Measurements from ENCODE around the gene KIAA1217. TPM values are rescaled to one million over a fixed set of nuclear protein-coding genes. Genes with fewer than 3 reads are reported as not detected.

Gene KIAA1217
- total and polyA plus RNA-seq, 2 of the 8 experiments (the other 6 are each of a cell fraction or from before 2014, with no cell fraction given) = 4.5 to 15.6 TPM

- no peak overlapping the region for H2BK120ac ChIP-seq (replicated peaks; ENCODE audit: low read depth, low read length)
- no peak overlapping the region for H4K5ac ChIP-seq (ENCODE audit: insufficient read length, low read depth, low read length)
- H3K9ac ChIP-seq (replicated peaks in 1 of 4; ENCODE audit: extremely low read depth in 1 of 4, low read depth in 3 of 4, low read length in 3 of 4) = no peak overlapping the region
- no peak overlapping the region for H3K56ac ChIP-seq (replicated peaks; ENCODE audit: insufficient read length, low read depth, low read length)
- WGBS, 2 experiments (ENCODE audit: extremely low coverage in 1 of 2, insufficient coverage in 1 of 2, insufficient read length in 1 of 2, insufficient replicate concordance in 2 of 2, low coverage in 1 of 2, low lambda C conversion rate in 2 of 2, missing lambda C conversion rate in 1 of 2) = 90% methylated on average over 3 of the region's 3 CpGs; no CpG with 5 or more reads in 1 of the 2 experiments
- H3K36me3 ChIP-seq (ENCODE audit: control insufficient read depth in 2 of 4, insufficient read depth in 4 of 4, low read length in 3 of 4) = peaks cover 0 to 4% (median 0%) of the 10 kb centered on the region in 4 experiments; a peak in 1 of 8 replicates
- H3K4ac ChIP-seq (replicated peaks; ENCODE audit: insufficient read length, low read depth, low read length) = no peak overlapping the region
- no peak overlapping the region for H3K18ac ChIP-seq (ENCODE audit: extremely low read depth, low read length)
- H3K79me1 ChIP-seq (ENCODE audit: low read depth, low read length) = no peaks in the 10 kb centered on the region
- H3K9me3 ChIP-seq (ENCODE audit: insufficient read depth in 2 of 2, low read depth in 1 of 2, low read length in 1 of 2) = peaks cover 0 to 6% of the 10 kb centered on the region in 2 experiments; a peak in 1 of 4 replicates
- H3K27ac ChIP-seq (ENCODE audit: low read depth, low read length) = no peak overlapping the region
- no peak overlapping the region for H2BK5ac ChIP-seq (ENCODE audit: low read depth, low read length)
- H4K8ac ChIP-seq (ENCODE audit: extremely low read depth, insufficient read depth, low read length) = no peak overlapping the region
- H3K14ac ChIP-seq (ENCODE audit: insufficient read length) = no peak overlapping the region
- H2BK12ac ChIP-seq (ENCODE audit: low read depth, low read length) = no peak overlapping the region
- ChIA-PET CTCF (ENCODE audit: partially characterized antibody) (no interaction called here), POLR2A (ENCODE audit: partially characterized antibody) (no interaction called here)
- FAIRE-seq (no peak), DNase-seq (ENCODE audit: low read depth in 1 of 2, low spot score in 2 of 2) (no peak)
- H2BK20ac ChIP-seq (ENCODE audit: low read length) = no peak overlapping the region
- no peak overlapping the region for H4K91ac ChIP-seq (replicated peaks; ENCODE audit: insufficient read length, low read length)
- H4K20me1 ChIP-seq (replicated peaks in 1 of 2; ENCODE audit: control insufficient read depth in 1 of 2, insufficient read depth in 2 of 2, low read length in 2 of 2) = no peaks in the 10 kb centered on the region
- no peak overlapping the region for H2BK15ac ChIP-seq (ENCODE audit: low read length)
- no peaks in the 10 kb centered on the region for H3K27me3 ChIP-seq (replicated peaks in 1 of 4; ENCODE audit: control insufficient read depth in 3 of 4, extremely low read depth in 1 of 4, insufficient read depth in 3 of 4, low read length in 3 of 4)
- H3K79me2 ChIP-seq (ENCODE audit: control insufficient read depth in 1 of 2, insufficient read depth in 2 of 2, low read length in 2 of 2) = no peaks in the 10 kb centered on the region
- H3K4me1 ChIP-seq (replicated peaks in 1 of 4; ENCODE audit: control insufficient read depth in 3 of 4, insufficient read depth in 4 of 4, low read length in 3 of 4) = no peaks in the 10 kb centered on the region
- no peak overlapping the region for H3K23ac ChIP-seq (ENCODE audit: insufficient read length)
- H2AFZ ChIP-seq (ENCODE audit: low read length) = no peak overlapping the region
- H3K4me2 ChIP-seq (ENCODE audit: insufficient read depth in 1 of 2, low read depth in 2 of 2, low read length in 2 of 2) = no peak overlapping the region
- no peak overlapping the region for H3K4me3 ChIP-seq (ENCODE audit: extremely low read depth in 1 of 4, insufficient read depth in 2 of 4, low read depth in 3 of 4, low read length in 4 of 4)
- H3K23me2 ChIP-seq (ENCODE audit: low read depth, low read length) = no peaks in the 10 kb centered on the region
- no peak overlapping the region for H2AK5ac ChIP-seq (ENCODE audit: low read depth, low read length)
- TF ChIP-seq ATF3 (IDR thresholded peaks at IDR 0.05; ENCODE audit: insufficient read depth, low read depth, low read length) (no peak), HDAC6 (IDR thresholded peaks at IDR 0.05; ENCODE audit: low read depth, low read length) (no peak), JUN (IDR thresholded peaks at IDR 0.05; ENCODE audit: low read depth, low read length) (no peak), E2F6 (IDR thresholded peaks at IDR 0.05) (no peak), SUZ12 (IDR thresholded peaks at IDR 0.05; ENCODE audit: low read length) (no peak), HDAC2 (IDR thresholded peaks at IDR 0.05; ENCODE audit: borderline replicate concordance in 1 of 2, low read depth in 2 of 2, low read length in 2 of 2) (no peak), BCL11A (IDR thresholded peaks at IDR 0.05; ENCODE audit: low read depth in 2 of 2, low read length in 2 of 2) (no peak), TEAD4 (IDR thresholded peaks at IDR 0.05; ENCODE audit: low read depth, low read length) (no peak), PHF8 (conservative IDR thresholded peaks at IDR 0.05; ENCODE audit: low read depth, low read length) (no peak), JUND (IDR thresholded peaks at IDR 0.05; ENCODE audit: low read length) (no peak), ASH2L (IDR thresholded peaks at IDR 0.05; ENCODE audit: low read length) (no peak), EGR1 (IDR thresholded peaks at IDR 0.05; ENCODE audit: borderline replicate concordance, low read depth, low read length) (no peak), RXRA (IDR thresholded peaks at IDR 0.05; ENCODE audit: insufficient read depth, low read depth, low read length) (no peak), CBX5 (IDR thresholded peaks at IDR 0.05; ENCODE audit: low read depth, low read length) (no peak)
These were observed 115.7 kb downstream of the KIAA1217 start for GRCh38 chr10:24324651-24325050.

Measured in H1 (cell line).